Left ventricle myocardium inferior (tissue), 1 donor: ENCODE data around the gene RAB8B. TPM values are rescaled to one million over a fixed set of nuclear protein-coding genes. Genes with fewer than 3 reads are reported as not detected.

ENCODE experiments used
- DNase-seq: peaks from one replicate; pipeline ENCODE4 v3.0.0-alpha.2; 2020
- H3K27ac ChIP-seq: fragments of 200-600 bp; replicated peaks from 2 replicates; pipeline ENCODE4 v1.8.0; 2021
- H3K27me3 ChIP-seq: fragments of 200-600 bp; 2 replicates; pipeline ENCODE4 v1.8.0; 2021; ENCODE audit warnings: low read depth
- H3K36me3 ChIP-seq: fragments of 200-600 bp; 2 replicates; pipeline ENCODE4 v1.8.0; 2021
- H3K4me1 ChIP-seq: fragments of 200-600 bp; 2 replicates; pipeline ENCODE4 v1.8.0; 2021
- H3K4me3 ChIP-seq: fragments of 200-600 bp; 2 replicates; pipeline ENCODE4 v1.8.0; 2021; ENCODE audit warnings: mild to moderate bottlenecking, moderate library complexity
- H3K9me3 ChIP-seq: fragments of 200-600 bp; replicated peaks from 2 replicates; pipeline ENCODE4 v1.8.0; 2021
- intact Hi-C: fragments of 100-400 bp; cut with micrococcal nuclease; formaldehyde crosslinking; loops from one replicate; pipeline ENCODE4 v1.11.0; 2022
- total RNA-seq: library from RNA; stranded (reverse); fragmentation: NEBNext Ultra II Directional; extraction: Animal tissue kit (Norgen Biotek cat#: 25700); gene quantifications from one replicate; pipeline ENCODE4 v1.2.1, GENCODE V29; 2021
- TF ChIP-seq, protein P1 (sequence below): fragments of 200-600 bp; IDR thresholded peaks from 2 replicates; pipeline ENCODE4 v1.8.0; 2021; ENCODE audit warnings: antibody characterized with exemption, mild to moderate bottlenecking, borderline replicate concordance
- donor health status: DM: no; HTN: yes; CAD: no; lungs with severe emphysema.

The RAB8B gene
- total RNA-seq, 1 donor from 2014 or later = 8.1 TPM

DNA sequence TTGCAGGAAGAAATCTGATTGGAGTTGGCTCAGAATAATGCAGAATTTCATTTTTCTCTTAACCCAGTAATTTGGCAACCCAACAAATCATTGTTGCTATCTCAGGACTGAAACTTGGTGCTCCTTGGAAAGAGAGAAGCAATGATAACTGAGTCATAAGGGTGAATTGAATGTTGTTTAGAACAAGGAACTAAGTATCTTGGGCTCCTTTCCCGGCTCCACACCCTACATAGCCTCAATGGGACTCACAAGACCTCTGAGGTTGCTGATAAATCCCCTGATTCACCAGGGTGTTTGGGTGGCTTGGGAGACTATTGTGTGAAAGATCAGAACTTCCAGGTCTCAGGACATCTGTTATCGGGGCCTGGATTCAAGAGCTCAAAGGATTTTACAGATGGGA is 7.8 kb upstream of the RAB8B start:
- Histone ChIP-seq H3K27me3 (no peaks in the 10 kb centered on the region), H3K9me3 (no peaks in the 10 kb centered on the region), H3K4me3 (no peak overlapping the region), H3K27ac (no peak overlapping the region), H3K4me1 (no peaks in the 10 kb centered on the region), H3K36me3 (no peaks in the 10 kb centered on the region)
- DNase-seq = no peak
- intact Hi-C loops = no loop called here
- TF ChIP-seq, protein P1, sequence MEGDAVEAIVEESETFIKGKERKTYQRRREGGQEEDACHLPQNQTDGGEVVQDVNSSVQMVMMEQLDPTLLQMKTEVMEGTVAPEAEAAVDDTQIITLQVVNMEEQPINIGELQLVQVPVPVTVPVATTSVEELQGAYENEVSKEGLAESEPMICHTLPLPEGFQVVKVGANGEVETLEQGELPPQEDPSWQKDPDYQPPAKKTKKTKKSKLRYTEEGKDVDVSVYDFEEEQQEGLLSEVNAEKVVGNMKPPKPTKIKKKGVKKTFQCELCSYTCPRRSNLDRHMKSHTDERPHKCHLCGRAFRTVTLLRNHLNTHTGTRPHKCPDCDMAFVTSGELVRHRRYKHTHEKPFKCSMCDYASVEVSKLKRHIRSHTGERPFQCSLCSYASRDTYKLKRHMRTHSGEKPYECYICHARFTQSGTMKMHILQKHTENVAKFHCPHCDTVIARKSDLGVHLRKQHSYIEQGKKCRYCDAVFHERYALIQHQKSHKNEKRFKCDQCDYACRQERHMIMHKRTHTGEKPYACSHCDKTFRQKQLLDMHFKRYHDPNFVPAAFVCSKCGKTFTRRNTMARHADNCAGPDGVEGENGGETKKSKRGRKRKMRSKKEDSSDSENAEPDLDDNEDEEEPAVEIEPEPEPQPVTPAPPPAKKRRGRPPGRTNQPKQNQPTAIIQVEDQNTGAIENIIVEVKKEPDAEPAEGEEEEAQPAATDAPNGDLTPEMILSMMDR = no peak

DNA sequence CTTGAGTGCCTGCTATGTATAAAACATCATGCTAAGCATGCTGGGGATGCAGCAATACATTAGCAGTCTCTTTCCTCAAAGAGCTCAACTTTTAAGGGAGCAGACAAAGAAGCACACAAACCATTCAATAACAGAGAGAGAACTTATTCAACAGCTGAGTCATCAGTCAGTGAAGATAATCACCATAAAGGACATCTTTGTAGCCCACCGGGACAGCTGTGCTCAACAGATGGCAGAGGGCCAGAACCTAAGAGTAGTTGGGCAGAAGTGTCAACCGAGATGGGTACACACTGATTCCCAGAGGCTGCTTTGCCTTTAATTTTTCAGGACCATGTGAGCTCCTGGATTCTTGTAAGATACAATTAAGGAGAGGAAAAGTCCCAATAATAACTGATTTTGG is 4.2 kb upstream of the RAB8B start:
- Histone ChIP-seq H3K9me3 (no peaks in the 10 kb centered on the region), H3K27ac (no peak overlapping the region), H3K4me3 (no peak overlapping the region), H3K4me1 (peaks cover 14% of the 10 kb centered on the region), H3K36me3 (no peaks in the 10 kb centered on the region), H3K27me3 (no peaks in the 10 kb centered on the region)
- DNase-seq = no peak
- intact Hi-C loops = no loop called here
- TF ChIP-seq, protein P1 = no peak

DNA sequence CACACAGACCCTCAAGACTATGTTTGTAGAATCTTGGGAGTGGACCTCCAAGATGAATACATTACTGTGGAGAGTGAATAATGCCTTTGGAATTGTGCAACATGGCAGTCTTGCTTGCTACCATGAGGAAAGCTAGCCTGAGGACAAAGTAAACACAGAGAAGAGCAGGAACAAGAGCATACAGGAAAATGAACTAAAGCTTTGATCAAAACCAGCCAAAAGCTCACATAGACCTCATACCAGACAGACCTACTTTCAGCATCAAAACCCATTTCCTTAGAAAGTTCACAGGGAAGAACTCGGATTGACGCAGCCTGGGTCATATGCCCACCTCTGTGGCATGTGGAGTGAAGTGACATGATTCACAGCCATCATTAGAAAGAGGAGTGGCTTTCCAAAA is 3.3 kb upstream of the RAB8B start:
- H3K36me3 ChIP-seq = no peaks in the 10 kb centered on the region
- peaks cover 22% of the 10 kb centered on the region for H3K4me1 ChIP-seq
- no peak overlapping the region for H3K27ac ChIP-seq
- no peak overlapping the region for H3K4me3 ChIP-seq
- H3K9me3 ChIP-seq = no peaks in the 10 kb centered on the region
- no peak for DNase-seq
- H3K27me3 ChIP-seq = no peaks in the 10 kb centered on the region
- intact Hi-C loops = no loop called here
- TF ChIP-seq, protein P1 = no peak

DNA sequence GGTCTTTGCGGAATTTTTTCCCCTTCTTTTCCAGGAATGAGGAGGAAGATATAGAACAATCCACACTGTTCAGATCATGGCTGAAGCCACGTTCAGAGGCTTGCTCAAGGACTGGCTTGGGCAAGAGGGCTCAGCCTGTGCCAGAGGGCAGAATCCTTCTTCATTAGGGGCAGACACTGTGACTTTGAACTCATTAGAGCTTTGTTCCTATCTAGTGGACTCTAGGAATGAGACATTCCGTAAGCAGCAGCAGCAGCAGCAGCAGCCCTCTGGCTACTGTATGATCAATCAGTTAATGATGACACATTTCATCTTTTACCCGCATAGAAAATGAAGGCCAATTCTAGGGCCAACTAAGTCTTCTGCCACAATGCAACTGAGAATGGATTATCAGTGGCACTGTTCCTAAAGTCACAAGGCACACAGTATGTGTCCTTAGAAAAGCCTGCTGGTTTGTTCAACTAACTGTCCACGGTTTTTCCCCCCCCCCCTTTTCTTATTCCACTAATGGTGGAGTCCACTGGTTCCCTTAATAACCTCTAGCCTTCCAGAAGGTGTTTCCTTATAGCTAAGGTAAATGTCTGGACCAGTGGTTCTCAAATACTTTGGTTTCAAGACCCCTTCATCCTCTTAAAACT is 1.7 kb upstream of the RAB8B start:
- no peak overlapping the region for H3K27ac ChIP-seq
- DNase-seq = no peak
- H3K4me1 ChIP-seq = peaks cover 36% of the 10 kb centered on the region
- no peaks in the 10 kb centered on the region for H3K9me3 ChIP-seq
- no peaks in the 10 kb centered on the region for H3K36me3 ChIP-seq
- TF ChIP-seq, protein P1 = no peak
- H3K27me3 ChIP-seq = no peaks in the 10 kb centered on the region
- intact Hi-C loops = no loop called here
- H3K4me3 ChIP-seq = no peak overlapping the region

DNA sequence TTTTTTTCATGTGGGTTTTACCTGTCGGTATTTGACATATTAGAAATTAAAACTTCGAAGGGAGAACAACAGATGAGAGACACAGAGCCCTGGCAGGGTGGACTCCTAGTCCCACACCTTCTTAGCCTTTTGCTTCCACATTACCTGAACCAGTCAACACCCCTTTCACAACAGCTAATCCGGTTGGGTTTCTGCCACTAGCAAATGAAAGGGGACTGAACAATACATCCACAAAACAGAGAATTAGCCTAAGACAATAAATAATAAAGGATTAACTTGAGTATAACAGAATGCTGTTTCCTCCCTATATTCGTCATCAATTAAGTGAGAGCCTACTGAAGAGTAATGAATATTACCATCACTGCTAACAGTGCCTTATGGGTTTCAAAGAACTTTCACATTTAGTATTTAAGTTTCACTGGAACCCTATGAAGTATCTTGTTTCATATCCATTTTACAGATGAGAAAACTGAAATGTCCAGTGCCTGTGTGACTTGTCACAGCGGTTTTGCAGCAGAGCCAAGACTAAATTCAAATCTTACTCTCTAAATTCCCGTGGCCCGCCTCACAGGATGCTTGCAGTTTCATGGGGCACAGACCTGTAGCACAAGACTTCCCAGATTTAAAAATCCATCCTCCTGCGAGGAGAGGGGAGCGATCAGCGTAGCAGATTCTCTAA is 1.0 kb upstream of the RAB8B start:
- TF ChIP-seq, protein P1 = no peak
- Histone ChIP-seq H3K27me3 (no peaks in the 10 kb centered on the region), H3K36me3 (no peaks in the 10 kb centered on the region), H3K4me1 (peaks cover 43% of the 10 kb centered on the region), H3K4me3 (peak overlapping the region; percentile 77), H3K27ac (peak overlapping the region; percentile 83), H3K9me3 (no peaks in the 10 kb centered on the region)
- DNase-seq = no peak
- intact Hi-C loops = no loop called here
